Measurements from ENCODE around the gene HAUS8. TPM values are rescaled to one million over a fixed set of nuclear protein-coding genes. Genes with fewer than 3 reads are reported as not detected.
A peak's percentile ranks its signal among the peaks of the same experiment; 100 is the strongest.
"Not testable (repeated sequence)": the region's sequence is repeated elsewhere in the genome, so short reads cannot be mapped to it uniquely, and the experiment has no call there.

HAUS8 gene
- total RNA-seq: 10 to 100 TPM; 10.7 to 14.1 TPM
- long read RNA-seq, transcript HAUS8-201 (11 exons, 1,568 nt): major isoform, 7 of 12 reads
- long read RNA-seq, partial matches to known transcripts: 2 of 12 reads
- long read RNA-seq, other reads (novel, unspliced or antisense): 2 of 12 reads

GRCh38 chr19:17075035-17075863, at the start of gene HAUS8, which contains the start of gene MYO9B:
Gene HAUS8, minus strand, starts transcription at chr19:17075452. Its CDS starts 30 bp downstream, at chr19:17075422.
Gene MYO9B, plus strand, starts transcription at chr19:17075777. Its CDS starts 25,941 bp downstream, at chr19:17101718.
- peak; percentile 99 for DNase-seq
- intact Hi-C loops (cut with DNase I, micrococcal nuclease): loop anchor here in 1 of 2 donors (10.0 kb wide), 1 partner anchor 60 kb away; no protein-coding TSS in a partner anchor
- ATAC-seq: peak; percentile 94

- intact Hi-C loops (cut with DNase I, micrococcal nuclease): no loop called here
- ATAC-seq (peak; percentile 47), DNase-seq (no peak)
Observed at GRCh38 chr19:17124025-17124424, 48.8 kb upstream of the HAUS8 start.

GRCh38 chr19:17123041-17123440, 47.8 kb upstream of the HAUS8 start:
- intact Hi-C loops (cut with DNase I, micrococcal nuclease): no loop called here
- ATAC-seq: peak; percentile 79
- DNase-seq: no peak

GRCh38 chr19:17121736-17122293, 46.6 kb upstream of the HAUS8 start:
- intact Hi-C loops (cut with DNase I, micrococcal nuclease): no loop called here
- ATAC-seq: no peak

GRCh38 chr19:17118957-17119356, 43.7 kb upstream of the HAUS8 start:
- intact Hi-C loops (cut with DNase I, micrococcal nuclease): no loop called here
- no peak for ATAC-seq

More at GRCh38 chr19:17121736-17122293, 46.6 kb upstream of the HAUS8 start:
- no peak for DNase-seq

DNA sequence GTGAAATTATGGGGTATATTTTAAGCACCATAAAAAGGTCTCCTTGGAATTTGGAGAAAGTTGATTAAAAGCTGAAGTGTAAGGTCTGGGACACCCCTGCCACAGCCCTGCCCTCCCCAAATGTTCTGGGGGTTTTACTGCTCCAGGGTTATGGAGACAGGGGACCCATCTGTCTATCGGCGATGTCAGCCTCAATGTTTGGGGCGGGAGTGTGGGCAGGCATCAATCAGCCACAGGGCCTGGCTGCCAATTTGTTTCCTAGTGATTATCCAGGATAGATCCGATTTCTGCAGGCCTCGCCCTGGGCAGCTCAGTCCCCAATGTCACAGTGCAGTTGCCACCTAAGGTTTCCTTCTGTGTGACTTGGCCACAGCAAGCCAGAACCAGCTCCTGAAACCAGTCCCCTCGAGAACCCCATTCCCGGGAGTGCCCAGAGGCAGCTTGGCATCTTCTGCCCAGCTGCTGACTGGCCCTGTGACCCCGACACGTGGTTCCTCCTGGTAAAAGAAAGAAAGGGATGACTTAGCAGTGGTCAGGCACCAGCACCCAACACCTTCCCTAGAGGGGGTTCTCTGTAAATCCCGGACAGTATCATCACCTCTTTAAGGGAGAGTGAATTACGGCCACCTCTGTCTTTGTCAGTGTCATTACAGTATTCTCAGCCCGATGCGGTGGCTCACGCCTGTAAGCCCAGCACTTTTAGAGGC, 41.9 kb upstream of the HAUS8 start:
- no peak for DNase-seq
- intact Hi-C loops (cut with DNase I, micrococcal nuclease): no loop called here
- no peak for ATAC-seq

More at GRCh38 chr19:17118957-17119356, 43.7 kb upstream of the HAUS8 start:
- DNase-seq: no peak

DNA sequence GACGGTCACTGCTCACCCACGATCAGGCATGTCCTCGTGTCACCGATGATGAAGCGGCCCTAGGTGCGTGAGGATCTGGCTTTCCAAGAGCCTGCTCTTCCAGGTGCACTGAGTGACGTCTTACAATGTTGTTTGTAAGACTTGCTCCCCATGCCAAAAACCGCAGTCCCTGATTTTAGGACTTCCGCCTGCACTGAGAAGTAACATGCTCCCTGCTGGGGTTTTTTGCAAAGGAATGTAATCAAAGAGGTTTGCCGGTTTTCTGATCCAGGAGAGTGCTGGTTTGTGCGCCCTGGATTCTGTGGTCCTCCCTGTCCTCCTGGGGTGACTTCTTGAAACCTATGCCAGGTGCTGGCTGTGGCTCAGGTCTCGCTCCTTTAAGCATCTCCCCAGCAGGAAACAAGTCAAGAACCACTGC, 39.2 kb upstream of the HAUS8 start:
- ATAC-seq: no peak
- intact Hi-C loops (cut with DNase I, micrococcal nuclease): no loop called here

DNA sequence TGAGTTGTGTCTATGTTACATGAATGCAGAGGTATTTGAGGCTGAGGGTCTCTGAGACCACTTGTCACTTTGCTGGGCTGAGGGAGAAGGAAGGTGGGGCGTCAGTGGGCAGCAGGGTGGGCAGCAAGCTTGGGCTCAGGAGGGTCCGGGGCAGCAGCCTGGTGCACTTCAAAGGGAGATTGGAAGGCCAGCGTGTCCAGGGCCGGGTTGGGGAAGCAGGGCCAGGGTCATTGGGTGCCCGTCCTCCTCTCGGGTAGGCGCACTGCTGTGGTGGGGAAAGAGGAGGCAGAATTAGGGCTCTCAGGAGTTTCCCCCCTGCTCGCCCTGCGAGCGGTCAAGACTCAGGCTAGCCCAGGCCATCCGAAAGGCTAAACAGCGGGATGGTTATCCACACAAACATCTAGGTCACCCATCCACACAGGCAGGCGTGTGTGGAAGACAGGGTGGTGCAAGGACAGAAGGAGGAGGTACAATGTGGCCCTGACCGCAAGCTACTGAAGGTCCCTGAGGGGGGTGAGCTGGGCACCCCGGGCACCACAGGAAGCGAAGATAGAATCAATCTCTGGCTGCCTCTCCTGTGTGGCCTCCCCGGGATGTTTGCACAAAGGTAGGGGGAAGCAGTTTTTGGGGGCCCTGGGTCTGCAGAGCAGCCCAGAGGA, 38.0 kb upstream of the HAUS8 start:
- ATAC-seq (no peak), DNase-seq (no peak)
- intact Hi-C loops (cut with DNase I, micrococcal nuclease): no loop called here

More for the DNA sequence above, 39.2 kb upstream of the HAUS8 start:
- no peak for DNase-seq

GRCh38 chr19:17112700-17113099, 37.4 kb upstream of the HAUS8 start:
- DNase-seq (no peak), ATAC-seq (no peak)
- intact Hi-C loops (cut with DNase I, micrococcal nuclease): no loop called here

GRCh38 chr19:17112271-17112670, 37.0 kb upstream of the HAUS8 start:
- ATAC-seq (no peak), DNase-seq (no peak)
- intact Hi-C loops (cut with DNase I, micrococcal nuclease): no loop called here

GRCh38 chr19:17111766-17112165, 36.5 kb upstream of the HAUS8 start:
- intact Hi-C loops (cut with DNase I, micrococcal nuclease): no loop called here
- no peak for DNase-seq
- ATAC-seq: no peak

- DNase-seq (no peak), ATAC-seq (no peak)
- intact Hi-C loops (cut with DNase I, micrococcal nuclease): no loop called here
Observed at GRCh38 chr19:17110599-17110966, 35.3 kb upstream of the HAUS8 start.

- ATAC-seq (no peak), DNase-seq (peak; percentile 48 to 62)
- intact Hi-C loops (cut with DNase I, micrococcal nuclease): no loop called here
Observed at GRCh38 chr19:17109962-17110598, 34.8 kb upstream of the HAUS8 start.

- ATAC-seq: no peak
- intact Hi-C loops (cut with DNase I, micrococcal nuclease): no loop called here
Observed at GRCh38 chr19:17109300-17109699, 34.0 kb upstream of the HAUS8 start.

DNA sequence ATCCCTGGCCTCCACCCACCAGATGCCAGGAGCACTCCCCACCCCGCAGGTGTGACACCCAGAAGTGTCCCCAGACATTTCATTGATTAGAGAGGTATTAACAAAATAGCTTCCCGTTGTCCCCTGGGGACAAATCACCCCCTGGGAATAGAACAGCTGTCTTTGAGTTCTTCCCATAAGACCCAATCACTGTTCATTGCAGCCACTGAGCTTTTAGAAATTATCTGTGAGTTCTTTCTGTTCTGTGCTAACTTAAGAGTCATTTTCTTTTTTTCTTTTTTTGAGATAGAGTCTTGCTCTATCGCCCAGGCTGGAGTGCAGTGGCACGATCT, 33.2 kb upstream of the HAUS8 start:
- DNase-seq (no peak), ATAC-seq (no peak)
- intact Hi-C loops (cut with DNase I, micrococcal nuclease): no loop called here

More at GRCh38 chr19:17109300-17109699, 34.0 kb upstream of the HAUS8 start:
- DNase-seq: no peak

- intact Hi-C loops (cut with DNase I, micrococcal nuclease): no loop called here
- DNase-seq (peak; percentile 62 to 85), ATAC-seq (peak; percentile 74)
Observed at GRCh38 chr19:17107546-17108452, 32.5 kb upstream of the HAUS8 start.

GRCh38 chr19:17106964-17107363, 31.7 kb upstream of the HAUS8 start:
- DNase-seq; intact Hi-C loops (cut with DNase I, micrococcal nuclease); ATAC-seq: not testable (repeated sequence)

Measured in left colon (tissue), 2 donors.